Measurements from ENCODE around the gene FAM107B. TPM values are rescaled to one million over a fixed set of nuclear protein-coding genes. Genes with fewer than 3 reads are reported as not detected.
"Not testable (repeated sequence)": the region's sequence is repeated elsewhere in the genome, so short reads cannot be mapped to it uniquely, and the experiment has no call there.

The FAM107B gene
- total and polyA plus RNA-seq, 7 donors: 12.8 to 111 (median 15.0) TPM

DNA sequence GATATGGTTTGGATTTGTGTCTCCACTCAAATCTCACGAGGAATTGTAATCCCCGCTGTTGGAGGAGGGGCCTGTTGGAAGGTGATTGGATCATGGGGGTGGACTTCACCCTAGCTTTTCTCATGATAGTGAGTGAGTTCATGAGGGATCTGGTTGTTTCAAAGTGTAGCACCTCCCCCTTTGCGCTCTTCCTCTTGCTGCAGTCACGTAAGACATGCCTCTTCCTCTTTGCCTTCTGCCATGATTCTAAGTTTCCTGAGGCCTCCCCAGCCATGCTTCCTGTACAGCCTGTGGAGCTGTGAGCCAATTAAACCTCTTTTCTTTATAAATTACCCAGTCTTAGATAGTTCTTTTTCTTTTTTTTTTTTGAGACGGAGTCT lies 46.1 kb upstream of the FAM107B start:
- 86 to 94% methylated on average over 5 of the region's 5 CpGs for WGBS, 2 donors
- TF ChIP-seq POLR2A (IDR thresholded peaks at IDR 0.05) (no peak), EP300 (IDR thresholded peaks at IDR 0.05) (no peak), POLR2AphosphoS5 (IDR thresholded peaks at IDR 0.05) (no peak)
- TF ChIP-seq, protein P1, sequence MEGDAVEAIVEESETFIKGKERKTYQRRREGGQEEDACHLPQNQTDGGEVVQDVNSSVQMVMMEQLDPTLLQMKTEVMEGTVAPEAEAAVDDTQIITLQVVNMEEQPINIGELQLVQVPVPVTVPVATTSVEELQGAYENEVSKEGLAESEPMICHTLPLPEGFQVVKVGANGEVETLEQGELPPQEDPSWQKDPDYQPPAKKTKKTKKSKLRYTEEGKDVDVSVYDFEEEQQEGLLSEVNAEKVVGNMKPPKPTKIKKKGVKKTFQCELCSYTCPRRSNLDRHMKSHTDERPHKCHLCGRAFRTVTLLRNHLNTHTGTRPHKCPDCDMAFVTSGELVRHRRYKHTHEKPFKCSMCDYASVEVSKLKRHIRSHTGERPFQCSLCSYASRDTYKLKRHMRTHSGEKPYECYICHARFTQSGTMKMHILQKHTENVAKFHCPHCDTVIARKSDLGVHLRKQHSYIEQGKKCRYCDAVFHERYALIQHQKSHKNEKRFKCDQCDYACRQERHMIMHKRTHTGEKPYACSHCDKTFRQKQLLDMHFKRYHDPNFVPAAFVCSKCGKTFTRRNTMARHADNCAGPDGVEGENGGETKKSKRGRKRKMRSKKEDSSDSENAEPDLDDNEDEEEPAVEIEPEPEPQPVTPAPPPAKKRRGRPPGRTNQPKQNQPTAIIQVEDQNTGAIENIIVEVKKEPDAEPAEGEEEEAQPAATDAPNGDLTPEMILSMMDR (IDR thresholded peaks at IDR 0.05): no peak
- Histone ChIP-seq H3K4me1 (peaks cover 0 to 6% (median 0%) of the 10 kb centered on the region in 4 donors), H3K27ac (no peak overlapping the region), H3K36me3 (no peaks in the 10 kb centered on the region), H3K4me3 (no peak overlapping the region), H3K9me3 (no peaks in the 10 kb centered on the region), H3K27me3 (no peaks in the 10 kb centered on the region)
- intact Hi-C loops (cut with DNase I): loop anchor here (5.0 kb wide), 2 partner anchors 218 to 283 kb away; no protein-coding TSS in a partner anchor
- DNase-seq: no peak

DNA sequence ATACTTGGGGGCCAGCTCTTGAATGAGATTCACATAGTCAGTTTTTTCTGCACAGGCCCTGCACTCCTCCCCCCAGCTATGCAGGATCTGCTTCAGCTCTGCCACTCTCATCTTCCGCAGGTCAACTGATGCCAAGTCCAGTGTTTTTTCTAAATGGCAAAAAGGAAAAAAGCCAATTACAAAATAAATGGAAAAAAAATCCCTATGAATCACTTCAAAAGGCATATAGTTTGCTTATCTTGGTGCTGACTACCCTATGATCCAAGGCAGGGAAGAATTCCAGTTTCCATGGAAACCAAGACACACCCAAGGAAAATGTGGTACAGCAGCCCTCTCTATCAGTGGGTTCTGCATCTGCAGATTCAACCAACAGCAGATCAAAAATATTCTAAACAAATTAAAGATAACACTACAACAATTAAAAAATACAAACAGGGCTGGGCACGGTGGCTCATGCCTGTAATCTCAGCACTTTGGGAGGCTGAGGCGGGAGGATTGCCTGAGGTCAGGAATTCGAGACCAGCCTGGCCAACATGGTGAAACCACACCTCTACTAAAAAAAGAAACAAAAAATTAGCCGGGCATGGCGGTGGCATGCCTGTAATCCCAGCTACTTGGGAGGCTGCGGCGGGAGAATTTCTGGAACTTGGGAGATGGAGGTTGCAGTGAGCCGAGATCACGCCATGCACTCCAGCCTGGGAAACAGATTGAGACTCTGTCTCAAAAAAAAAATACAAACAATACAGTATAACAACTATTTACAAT lies 45.5 kb upstream of the FAM107B start:
- TF ChIP-seq POLR2AphosphoS5 (IDR thresholded peaks at IDR 0.05) (no peak), POLR2A (IDR thresholded peaks at IDR 0.05) (no peak)
- no peak for DNase-seq
- Histone ChIP-seq H3K4me1 (peaks cover 0 to 6% (median 0%) of the 10 kb centered on the region in 4 donors), H3K9me3 (no peaks in the 10 kb centered on the region), H3K4me3 (no peak overlapping the region), H3K36me3 (no peaks in the 10 kb centered on the region), H3K27ac (no peak overlapping the region), H3K27me3 (no peaks in the 10 kb centered on the region)
- intact Hi-C loops (cut with DNase I): loop anchor here (5.0 kb wide), 2 partner anchors 218 to 283 kb away; no protein-coding TSS in a partner anchor
- WGBS, 2 donors: 94 to 97% methylated on average over 10 of the region's 10 CpGs

DNA sequence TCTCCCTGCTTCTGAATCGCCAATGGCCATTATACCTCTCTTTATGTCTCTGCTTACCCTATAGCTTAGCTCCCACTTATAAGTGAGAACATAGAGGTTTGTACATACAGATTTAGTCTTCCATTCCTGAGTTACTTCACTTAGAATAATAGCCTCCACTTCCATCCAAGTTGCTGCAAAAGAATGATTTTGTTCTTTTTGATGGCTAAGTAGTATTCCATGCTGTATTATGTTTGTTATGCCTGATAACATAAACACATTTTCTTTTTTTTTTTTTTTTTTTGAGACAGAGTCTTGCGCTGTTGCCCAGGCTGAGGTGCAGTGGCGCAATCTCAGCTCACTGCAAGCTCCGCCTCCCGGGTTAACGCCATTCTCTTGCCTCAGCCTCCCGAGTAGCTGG lies 42.0 kb upstream of the FAM107B start:
- H3K27ac ChIP-seq; H3K9me3 ChIP-seq; H3K4me1 ChIP-seq; DNase-seq; H3K27me3 ChIP-seq; intact Hi-C loops (cut with DNase I); H3K36me3 ChIP-seq; H3K4me3 ChIP-seq: not testable (repeated sequence)
- 95 to 98% methylated on average over 7 of the region's 7 CpGs for WGBS, 2 donors

DNA sequence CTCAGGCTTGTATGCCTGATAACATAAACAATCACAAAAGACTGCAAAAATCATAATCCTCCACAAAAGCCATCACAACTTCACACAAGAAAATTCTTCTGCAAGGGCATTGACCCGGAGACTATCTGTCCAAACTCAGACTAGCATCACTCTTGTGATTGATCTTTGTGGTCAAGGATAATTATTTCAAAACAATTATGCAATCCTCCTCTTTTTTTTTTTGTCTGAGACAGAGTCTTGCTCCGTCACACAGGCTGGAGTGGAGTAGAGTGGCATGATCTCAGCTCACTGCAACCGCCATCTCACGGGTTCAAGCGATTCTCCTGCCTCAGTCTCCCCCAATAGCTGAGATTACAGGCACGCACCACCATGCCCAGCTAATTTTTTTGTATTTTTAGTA lies 41.0 kb upstream of the FAM107B start:
- TF ChIP-seq POLR2A (IDR thresholded peaks at IDR 0.05) (no peak), EP300 (IDR thresholded peaks at IDR 0.05) (no peak), POLR2AphosphoS5 (IDR thresholded peaks at IDR 0.05) (no peak)
- TF ChIP-seq, protein P1 (IDR thresholded peaks at IDR 0.05): no peak
- Histone ChIP-seq H3K4me1 (no peaks in the 10 kb centered on the region), H3K27ac (no peak overlapping the region), H3K4me3 (no peak overlapping the region), H3K27me3 (no peaks in the 10 kb centered on the region), H3K36me3 (no peaks in the 10 kb centered on the region), H3K9me3 (no peaks in the 10 kb centered on the region)
- no peak for DNase-seq
- 88 to 94% methylated on average over 6 of the region's 6 CpGs for WGBS, 2 donors
- intact Hi-C loops (cut with DNase I): no loop called here

DNA sequence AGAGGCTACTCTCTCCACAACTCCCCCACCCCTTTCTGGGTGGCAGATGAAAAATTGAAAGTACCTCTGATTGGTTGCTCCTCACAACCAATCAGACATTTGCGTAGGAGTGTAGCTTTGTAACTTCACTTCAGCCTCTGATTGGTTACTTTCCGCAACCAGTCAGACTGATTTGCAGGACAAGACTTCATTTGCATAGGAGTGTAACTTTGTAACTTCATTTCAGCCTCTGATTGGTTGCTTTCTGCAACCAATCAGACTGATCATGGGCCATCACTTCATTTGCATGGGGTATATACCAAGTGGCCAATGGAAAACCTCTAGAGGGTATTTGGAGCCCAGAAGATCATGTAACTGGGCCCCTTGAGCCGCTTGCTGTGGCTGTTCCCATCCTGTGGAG lies 37.6 kb upstream of the FAM107B start:
- H3K36me3 ChIP-seq: no peaks in the 10 kb centered on the region
- H3K4me1 ChIP-seq: no peaks in the 10 kb centered on the region
- TF ChIP-seq EP300 (IDR thresholded peaks at IDR 0.05): no peak
- H3K27ac ChIP-seq: no peak overlapping the region
- H3K27me3 ChIP-seq: no peaks in the 10 kb centered on the region
- 93 to 94% methylated on average over 3 of the region's 3 CpGs for WGBS, 2 donors
- intact Hi-C loops (cut with DNase I): no loop called here
- no peaks in the 10 kb centered on the region for H3K9me3 ChIP-seq
- no peak for DNase-seq
- H3K4me3 ChIP-seq: no peak overlapping the region

DNA sequence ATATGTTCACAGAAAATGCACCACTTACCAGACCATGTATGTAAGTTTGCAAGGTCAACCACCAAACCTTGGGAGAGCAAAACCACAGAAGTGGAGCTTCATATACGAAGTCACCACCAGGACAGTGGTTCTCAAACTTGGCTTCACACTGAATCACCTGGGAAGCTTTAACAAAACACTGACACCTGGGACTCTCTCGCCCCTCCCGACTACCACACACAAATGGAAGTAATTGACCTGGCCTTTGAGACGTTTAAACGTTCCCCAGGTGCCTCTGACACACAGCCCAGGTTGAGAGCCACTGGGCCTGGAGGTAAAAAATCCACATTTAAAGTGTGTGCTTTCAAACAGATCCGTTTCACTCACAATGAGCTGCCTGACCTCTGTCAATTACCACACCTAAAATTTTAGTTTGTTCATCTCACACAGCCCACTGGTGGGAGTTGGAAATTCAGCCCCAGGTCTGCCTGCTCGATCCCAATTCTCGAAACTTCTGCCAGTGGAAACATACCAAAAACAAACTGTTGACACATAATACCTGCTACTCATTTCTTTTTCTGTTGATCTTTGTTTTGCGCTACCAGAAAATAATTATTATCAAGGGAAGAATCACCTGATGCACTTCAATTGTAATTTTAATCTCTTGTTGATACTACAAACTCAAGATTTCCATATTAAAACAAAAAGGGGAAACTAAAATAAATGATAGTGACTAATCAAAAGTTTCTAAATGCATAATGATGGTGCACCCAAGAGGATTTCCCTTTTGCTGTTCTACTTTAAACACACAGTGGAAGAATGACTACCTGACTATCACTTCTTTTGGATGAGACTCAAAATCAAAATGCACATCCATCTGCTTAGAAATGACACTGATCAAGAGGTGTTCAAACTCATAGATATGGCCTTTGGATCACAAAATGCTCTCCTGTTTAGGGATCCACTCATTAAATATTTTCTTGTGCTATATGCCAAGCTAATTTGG lies 36.6 kb upstream of the FAM107B start:
- intact Hi-C loops (cut with DNase I): no loop called here
- H3K27ac ChIP-seq: no peak overlapping the region
- H3K27me3 ChIP-seq: no peaks in the 10 kb centered on the region
- no peaks in the 10 kb centered on the region for H3K4me1 ChIP-seq
- DNase-seq: no peak
- H3K36me3 ChIP-seq: no peaks in the 10 kb centered on the region
- H3K9me3 ChIP-seq: no peaks in the 10 kb centered on the region
- 52 to 77% methylated on average over 9 of the region's 9 CpGs for WGBS, 2 donors
- TF ChIP-seq POLR2AphosphoS5 (IDR thresholded peaks at IDR 0.05): no peak
- no peak overlapping the region for H3K4me3 ChIP-seq
